Tibial nerve (tissue), 3 donors: ENCODE results near the gene CST5.

Experiments used
- CTCF ChIP-seq, 5 experiments: fragments of 200-600 bp in 3 of 5; fragments of 450-650 bp in 2 of 5; sonication (generic) in 3 of 5; IDR thresholded peaks; one replicate each; pipeline ENCODE4 v1.5.1; 2016 to 2019; ENCODE audit warnings: antibody characterized with exemption in 5 of 5, mild to moderate bottlenecking in 3 of 5, moderate library complexity in 2 of 5
- POLR2A ChIP-seq, 2 donors: fragments of 450-650 bp; IDR thresholded peaks; one replicate each; pipeline ENCODE4 v1.6.1; 2017; ENCODE audit warnings: antibody characterized with exemption in 2 of 2, mild to moderate bottlenecking in 2 of 2, moderate library complexity in 2 of 2

GRCh38 chr20:23918896-23919295 is 39.3 kb upstream of the CST5 start:
- TF ChIP-seq POLR2A (IDR thresholded peaks at IDR 0.05) (no peak), CTCF (IDR thresholded peaks at IDR 0.05) (no peak)
